SK-N-SH (cell line): ENCODE results near the gene PTPRA. TPM values are rescaled to one million over a fixed set of nuclear protein-coding genes. Genes with fewer than 3 reads are reported as not detected.

Experiments used
- CTCF ChIA-PET: fragments of 300-600, 350-600 bp; formaldehyde crosslinking; extraction: SDS; loops from one replicate; lab custom pipeline; 2021; lab: Yijun Ruan, JAX
- POLR2A ChIA-PET: fragments of 350-600 bp; sonication (Branson Sonifier 250); formaldehyde crosslinking; extraction: SDS; loops from one replicate; lab custom pipeline; 2020; ENCODE audit warnings: antibody characterized with exemption, inconsistent platforms; lab: Yijun Ruan, JAX
- DNase-seq: peaks from one replicate; pipeline ENCODE4 v3.0.0; 2012
- H2AFZ ChIP-seq: fragments of 200-600 bp; sonication (generic); 2 replicates; pipeline ENCODE4 v1.8.1; 2016; ENCODE audit warnings: antibody characterized with exemption, mild to moderate bottlenecking, low read depth
- H3F3A ChIP-seq: fragments of 200-600 bp; sonication (generic); replicated peaks from 2 replicates; pipeline ENCODE3; 2016; ENCODE audit warnings: antibody characterized with exemption, mild to moderate bottlenecking; ENCODE audit not compliant: insufficient read depth
- H3K27ac ChIP-seq, 2 experiments: fragments of 200-500 bp in 1 of 2; fragments of 200-600 bp in 1 of 2; sonication (Bioruptor generic) in 1 of 2; sonication (generic), shearing (Covaris generic) in 1 of 2; 2 replicates each; pipeline versions ENCODE4 v1.5.1 to v1.6.1; 2014 to 2016; ENCODE audit warnings: low read depth in 2 of 2, inconsistent platforms in 1 of 2, low read length in 1 of 2, mild to moderate bottlenecking in 1 of 2, mixed read lengths in 1 of 2
- H3K27me3 ChIP-seq: fragments of 200-600 bp; sonication (generic), shearing (Covaris generic); 2 replicates; pipeline ENCODE4 v1.6.1; 2016; ENCODE audit warnings: mixed run types; ENCODE audit not compliant: insufficient read depth
- H3K36me3 ChIP-seq, 2 experiments: fragments of 200-500 bp in 1 of 2; fragments of 200-600 bp in 1 of 2; sonication (Bioruptor generic) in 1 of 2; sonication (generic) in 1 of 2; replicated peaks in 1 of 2; 2 replicates each; pipeline versions ENCODE3 to v1.5.1; 2014 to 2016; ENCODE audit warnings: low read length in 1 of 2, mild to moderate bottlenecking in 1 of 2; ENCODE audit not compliant: insufficient read depth in 2 of 2, control insufficient read depth in 1 of 2
- H3K4me1 ChIP-seq, 2 experiments: fragments of 200-500 bp in 1 of 2; fragments of 200-600 bp in 1 of 2; sonication (Bioruptor generic) in 1 of 2; sonication (generic), shearing (Covaris generic) in 1 of 2; 2 replicates each; pipeline versions ENCODE4 v1.5.1 to v1.6.1; 2014 to 2016; ENCODE audit warnings: low read depth in 1 of 2, low read length in 1 of 2, mixed run types in 1 of 2; ENCODE audit not compliant: insufficient read depth in 2 of 2, control insufficient read depth in 1 of 2
- H3K4me2 ChIP-seq: fragments of 200-600 bp; sonication (generic), shearing (Covaris generic); 2 replicates; pipeline ENCODE4 v1.6.1; 2017; ENCODE audit warnings: mixed run types
- H3K4me3 ChIP-seq, 2 experiments: fragments of 200-500 bp in 1 of 2; fragments of 200-600 bp in 1 of 2; sonication (Bioruptor generic) in 1 of 2; sonication (generic), shearing (Covaris generic) in 1 of 2; 2 replicates each; pipeline versions ENCODE4 v1.5.1 to v1.8.1; 2014 to 2016; ENCODE audit warnings: low read depth in 2 of 2, inconsistent platforms in 1 of 2, low read length in 1 of 2, mild to moderate bottlenecking in 1 of 2, mixed read lengths in 1 of 2, moderate library complexity in 1 of 2
- H3K79me2 ChIP-seq: fragments of 200-600 bp; sonication (generic); 2 replicates; pipeline ENCODE4 v1.8.1; 2017; ENCODE audit warnings: mild to moderate bottlenecking; ENCODE audit not compliant: insufficient read depth
- H3K9ac ChIP-seq: fragments of 200-600 bp; sonication (generic); 2 replicates; pipeline ENCODE4 v1.6.1; 2017; ENCODE audit warnings: mixed run types
- H3K9me2 ChIP-seq: fragments of 200-600 bp; sonication (generic); 2 replicates; pipeline ENCODE4 v1.6.1; 2017; ENCODE audit warnings: mixed run types
- H3K9me3 ChIP-seq: fragments of 200-600 bp; sonication (generic); 2 replicates; pipeline ENCODE4 v1.6.1; 2017; ENCODE audit warnings: mixed run types, mild to moderate bottlenecking, moderate library complexity
- H4K20me1 ChIP-seq: fragments of 200-600 bp; sonication (generic); 2 replicates; pipeline ENCODE4 v1.6.1; 2017; ENCODE audit warnings: mild to moderate bottlenecking, mixed run types; ENCODE audit not compliant: insufficient read depth
- CHD2 ChIP-seq: fragments of 150-350 bp; IDR thresholded peaks from 2 replicates; pipeline ENCODE4 v1.6.1; 2018; ENCODE audit warnings: low read length; ENCODE audit not compliant: partially characterized antibody
- ELF1 ChIP-seq: IDR thresholded peaks from 2 replicates; pipeline ENCODE4 v1.4.0; 2012
- EP300 ChIP-seq, 2 experiments: IDR thresholded peaks; 2 replicates each; pipeline versions ENCODE4 v1.4.0 to v1.6.1; 2012; ENCODE audit warnings: borderline replicate concordance in 1 of 2, low read depth in 1 of 2, low read length in 1 of 2
- EZH2phosphoT487 ChIP-seq: fragments of 200-600 bp; sonication (generic); IDR thresholded peaks from 2 replicates; pipeline ENCODE4 v1.6.1; 2017; ENCODE audit warnings: low read depth, mixed run types, mild to moderate bottlenecking, antibody characterized with exemption, moderate library complexity, borderline replicate concordance
- FOSL2 ChIP-seq: IDR thresholded peaks from 2 replicates; pipeline ENCODE4 v1.4.0; 2012; ENCODE audit warnings: low read depth, mild to moderate bottlenecking, moderate library complexity, borderline replicate concordance
- FOXJ3 ChIP-seq: sonication (generic); formaldehyde crosslinking; IDR thresholded peaks from 2 replicates; pipeline ENCODE4 v1.5.1; 2020; ENCODE audit warnings: mild to moderate bottlenecking, missing genetic modification reagents
- FOXM1 ChIP-seq: IDR thresholded peaks from 2 replicates; pipeline ENCODE4 v1.4.0; 2012; ENCODE audit warnings: low read depth, mild to moderate bottlenecking
- GABPA ChIP-seq: IDR thresholded peaks from 2 replicates; pipeline ENCODE4 v1.4.0; 2012; ENCODE audit warnings: low read depth, mild to moderate bottlenecking
- GATA2 ChIP-seq: sonication (generic); formaldehyde crosslinking; IDR thresholded peaks from 2 replicates; pipeline ENCODE4 v1.5.0; 2020; ENCODE audit warnings: mild to moderate bottlenecking, missing genetic modification reagents
- JUND ChIP-seq: IDR thresholded peaks from 2 replicates; pipeline ENCODE4 v1.4.0; 2012
- MAX ChIP-seq: IDR thresholded peaks from 2 replicates; pipeline ENCODE4 v1.4.0; 2012; ENCODE audit warnings: low read depth
- MEF2A ChIP-seq: IDR thresholded peaks from 2 replicates; pipeline ENCODE4 v1.4.0; 2012; ENCODE audit warnings: low read depth, borderline replicate concordance
- MXI1 ChIP-seq: IDR thresholded peaks from 2 replicates; pipeline ENCODE4 v1.6.1; 2012; ENCODE audit warnings: mild to moderate bottlenecking, low read depth, low read length, improper control_type of control experiment
- NFIC ChIP-seq: IDR thresholded peaks from 2 replicates; pipeline ENCODE4 v1.4.0; 2012; ENCODE audit warnings: borderline replicate concordance
- NRF1 ChIP-seq: IDR thresholded peaks from 2 replicates; pipeline ENCODE4 v1.6.1; 2012; ENCODE audit warnings: low read depth, mild to moderate bottlenecking, low read length
- POLR2AphosphoS5 ChIP-seq: IDR thresholded peaks from 2 replicates; pipeline ENCODE4 v1.6.1; 2012; ENCODE audit warnings: low read depth, low read length
- RAD21 ChIP-seq: IDR thresholded peaks from 2 replicates; pipeline ENCODE4 v1.6.1; 2012; ENCODE audit warnings: mild to moderate bottlenecking, low read length
- RCOR1 ChIP-seq: fragments of 150-350 bp; IDR thresholded peaks from 2 replicates; pipeline ENCODE4 v1.6.1; 2017; ENCODE audit warnings: antibody characterized with exemption, low read length
- RXRA ChIP-seq: IDR thresholded peaks from 2 replicates; pipeline ENCODE4 v1.4.0; 2012; ENCODE audit warnings: low read depth, mild to moderate bottlenecking, borderline replicate concordance
- SMC3 ChIP-seq: IDR thresholded peaks from 2 replicates; pipeline ENCODE4 v1.6.1; 2012; ENCODE audit warnings: low read depth, low read length, improper control_type of control experiment
- TAF1 ChIP-seq: IDR thresholded peaks from 2 replicates; pipeline ENCODE4 v1.6.1; 2012; ENCODE audit warnings: low read depth, mild to moderate bottlenecking, low read length, moderate library complexity, borderline replicate concordance
- TCF12 ChIP-seq: IDR thresholded peaks from 2 replicates; pipeline ENCODE4 v1.4.0; 2012
- TEAD4 ChIP-seq: IDR thresholded peaks from 2 replicates; pipeline ENCODE4 v1.4.0; 2012; ENCODE audit warnings: mild to moderate bottlenecking, borderline replicate concordance; ENCODE audit not compliant: insufficient read depth
- USF1 ChIP-seq: IDR thresholded peaks from 2 replicates; pipeline ENCODE4 v1.4.0; 2012; ENCODE audit warnings: low read depth, borderline replicate concordance
- WGBS: methylation state at CpG from one replicate; pipeline ENCODE4 v1.1.6; 2017; ENCODE audit warnings: low lambda C conversion rate; 5-methylcytosine and 5-hydroxymethylcytosine counted together
- polyA plus RNA-seq, 3 experiments: library from polyadenylated mRNA; depleted of rRNA; stranded (reverse); fragments of >200 nt; gene quantifications; 2 replicates each; pipeline ENCODE4 v1.2.3, GENCODE V29; 2012

The PTPRA gene
- polyA plus RNA-seq, 1 of the 3 experiments (the other 2 are of a cell fraction) = 47.6 TPM

GRCh38 chr20:2952766-2953165, 79.5 kb downstream of the PTPRA start:
- no peaks in the 10 kb centered on the region for H4K20me1 ChIP-seq
- WGBS = 94% methylated on average over 1 of the region's 1 CpG
- CTCF ChIA-PET = no interaction called here

GRCh38 chr20:2955257-2955970, 82.1 kb downstream of the PTPRA start:
- no peak for TF ChIP-seq FOSL2
- TF ChIP-seq GATA2 (CRISPR knock-in tag) = no peak
- no peak for TF ChIP-seq TCF12
- no peak for TF ChIP-seq POLR2AphosphoS5
- no peak for TF ChIP-seq FOXM1
- TF ChIP-seq CHD2 = no peak
- no peak for TF ChIP-seq JUND
- no peak for TF ChIP-seq EZH2phosphoT487
- no peak for TF ChIP-seq EP300 (IDR thresholded peaks at IDR 0.05; ENCODE audit: borderline replicate concordance in 1 of 2, low read depth in 1 of 2, low read length in 1 of 2)
- no peak for TF ChIP-seq MXI1
- no peak for TF ChIP-seq FOXJ3 (CRISPR knock-in tag)
- no peak for TF ChIP-seq ELF1
- Histone ChIP-seq H3K27ac (no peak overlapping the region), H3K9ac (no peak overlapping the region), H3K4me1 (no peaks in the 10 kb centered on the region), H2AFZ (no peak overlapping the region), H3K36me3 (peaks cover 0 to 16% of the 10 kb centered on the region in 2 experiments), H3K4me2 (no peak overlapping the region), H3K79me2 (peaks cover 10% of the 10 kb centered on the region; the same call in 1 of the 2 replicates), H3F3A (peaks cover 6% of the 10 kb centered on the region), H3K9me3 (no peaks in the 10 kb centered on the region; the same call in 1 of the 2 replicates), H3K27me3 (no peaks in the 10 kb centered on the region), H3K4me3 (no peak overlapping the region), H4K20me1 (no peaks in the 10 kb centered on the region), H3K9me2 (no peaks in the 10 kb centered on the region)
- no peak for DNase-seq
- CTCF ChIA-PET = interaction anchor here (1.1 kb wide), 1 partner anchor 9 kb away, joined by 3 read pairs; no protein-coding TSS in a partner anchor
- POLR2A ChIA-PET = no interaction called here

More at GRCh38 chr20:2952766-2953165, 79.5 kb downstream of the PTPRA start:
- POLR2A ChIA-PET = no interaction called here
- Histone ChIP-seq H3K9me3 (no peaks in the 10 kb centered on the region; the same call in 1 of the 2 replicates), H3K4me3 (no peak overlapping the region)
- TF ChIP-seq RAD21 = no peak
- TF ChIP-seq EZH2phosphoT487 = no peak
- TF ChIP-seq NFIC = no peak
- no peak for TF ChIP-seq TEAD4
- no peak for TF ChIP-seq GABPA
- TF ChIP-seq RCOR1 = no peak
- TF ChIP-seq EP300 (IDR thresholded peaks at IDR 0.05; ENCODE audit: borderline replicate concordance in 1 of 2, low read depth in 1 of 2, low read length in 1 of 2) = no peak
- no peak for TF ChIP-seq USF1
- no peak for TF ChIP-seq NRF1
- TF ChIP-seq RXRA = no peak
- no peak for TF ChIP-seq FOXM1
- no peak for TF ChIP-seq GATA2 (CRISPR knock-in tag)
- TF ChIP-seq MEF2A = no peak
- no peak for TF ChIP-seq MAX
- no peak for TF ChIP-seq CHD2
- TF ChIP-seq TAF1 = no peak
- TF ChIP-seq FOXJ3 (CRISPR knock-in tag) = no peak
- no peak for TF ChIP-seq SMC3
- TF ChIP-seq, all 33 proteins: peak for 0
- H3K79me2 ChIP-seq = peaks cover 10% of the 10 kb centered on the region
- no peak overlapping the region for H3K9ac ChIP-seq
- peaks cover 14% of the 10 kb centered on the region for H3F3A ChIP-seq
- H3K4me2 ChIP-seq = no peak overlapping the region
- no peak overlapping the region for H2AFZ ChIP-seq
- no peak overlapping the region for H3K27ac ChIP-seq
- DNase-seq = no peak
- no peaks in the 10 kb centered on the region for H3K27me3 ChIP-seq
- H3K9me2 ChIP-seq = no peaks in the 10 kb centered on the region
- H3K36me3 ChIP-seq = peaks cover 0 to 12% of the 10 kb centered on the region in 2 experiments
- H3K4me1 ChIP-seq = no peaks in the 10 kb centered on the region
